Fibroblast of gingiva (primary cell): ENCODE measurements around the gene CACNA1C.

ENCODE experiments used
- DNase-seq: peaks from one replicate; pipeline ENCODE4 v3.0.0-alpha.2; 2011; ENCODE audit warnings: low read depth

Gene CACNA1C

GRCh38 chr12:2171672-2172426 is 119.1 kb downstream of the CACNA1C start:
- DNase-seq = no peak

- no peak for DNase-seq
Observed at GRCh38 chr12:2172491-2173214, 119.9 kb downstream of the CACNA1C start.

- no peak for DNase-seq
Observed at GRCh38 chr12:2173971-2174370, 121.2 kb downstream of the CACNA1C start.

- DNase-seq = no peak
Observed at GRCh38 chr12:2177003-2177402, 124.2 kb downstream of the CACNA1C start.

GRCh38 chr12:2177751-2178150 is 125.0 kb downstream of the CACNA1C start:
- no peak for DNase-seq

- DNase-seq = no peak
Observed at GRCh38 chr12:2179058-2179457, 126.3 kb downstream of the CACNA1C start.

- peak; percentile 96 for DNase-seq
Observed at GRCh38 chr12:2179953-2180736, 127.4 kb downstream of the CACNA1C start.

- DNase-seq = no peak
Observed at GRCh38 chr12:2180737-2181082, 127.9 kb downstream of the CACNA1C start.

GRCh38 chr12:2183556-2184541 is 131.1 kb downstream of the CACNA1C start:
- DNase-seq = peak; percentile 89

GRCh38 chr12:2185751-2186341 is 133.1 kb downstream of the CACNA1C start:
- DNase-seq = no peak

- no peak for DNase-seq
Observed at GRCh38 chr12:2187195-2187945, 134.6 kb downstream of the CACNA1C start.

- no peak for DNase-seq
Observed at GRCh38 chr12:2190085-2190484, 137.3 kb downstream of the CACNA1C start.

- no peak for DNase-seq
Observed at GRCh38 chr12:2190896-2191533, 138.2 kb downstream of the CACNA1C start.

- DNase-seq = no peak
Observed at GRCh38 chr12:2191534-2192153, 138.9 kb downstream of the CACNA1C start.

- DNase-seq = no peak
Observed at GRCh38 chr12:2192231-2192630, 139.4 kb downstream of the CACNA1C start.

- no peak for DNase-seq
Observed at GRCh38 chr12:2194060-2194459, 141.3 kb downstream of the CACNA1C start.

- DNase-seq = no peak
Observed at GRCh38 chr12:2194571-2194970, 141.8 kb downstream of the CACNA1C start.

GRCh38 chr12:2195085-2195484 is 142.3 kb downstream of the CACNA1C start:
- DNase-seq = no peak

- peak; percentile 34 for DNase-seq
Observed at GRCh38 chr12:2198005-2198501, 145.3 kb downstream of the CACNA1C start.
